H1 (cell line): ENCODE measurements around the gene DNAI1. TPM values are rescaled to one million over a fixed set of nuclear protein-coding genes. Genes with fewer than 3 reads are reported as not detected.

Source experiments
- ASH2L ChIP-seq: fragments of 200-600, 300-600 bp; sonication (generic); IDR thresholded peaks from one replicate; pipeline ENCODE4 v1.7.1; 2017; ENCODE audit warnings: low read length
- BRCA1 ChIP-seq: IDR thresholded peaks from 2 replicates; pipeline ENCODE4 v1.6.1; 2012; ENCODE audit warnings: low read depth, low read length, improper control_type of control experiment
- CBX5 ChIP-seq: fragments of 300-800, 300-1000 bp; sonication (generic); IDR thresholded peaks from 2 replicates; pipeline ENCODE4 v1.7.1; 2016; ENCODE audit warnings: antibody characterized with exemption, low read length, low read depth
- CEBPB ChIP-seq: IDR thresholded peaks from 2 replicates; pipeline ENCODE4 v1.6.1; 2012; ENCODE audit warnings: low read depth, low read length
- EGR1 ChIP-seq: IDR thresholded peaks from 2 replicates; pipeline ENCODE4 v1.6.1; 2011; ENCODE audit warnings: low read depth, low read length, borderline replicate concordance
- EZH2 ChIP-seq: fragments of 200-600 bp; sonication (generic); IDR thresholded peaks from 2 replicates; pipeline ENCODE4 v1.7.1; 2012; ENCODE audit warnings: low read depth, mild to moderate bottlenecking, moderate library complexity, low read length, inconsistent platforms; ENCODE audit not compliant: severe bottlenecking
- JUND ChIP-seq: IDR thresholded peaks from 2 replicates; pipeline ENCODE4 v1.6.1; 2011; ENCODE audit warnings: mild to moderate bottlenecking, improper control_type of control experiment, low read length
- MAFK ChIP-seq: IDR thresholded peaks from 2 replicates; pipeline ENCODE4 v1.6.1; 2012; ENCODE audit warnings: low read depth, mild to moderate bottlenecking, improper control_type of control experiment, low read length
- MAX ChIP-seq: IDR thresholded peaks from 2 replicates; pipeline ENCODE4 v1.6.1; 2012; ENCODE audit warnings: inconsistent platforms
- NANOG ChIP-seq: IDR thresholded peaks from 2 replicates; pipeline ENCODE4 v1.6.1; 2011; ENCODE audit warnings: low read length, low read depth, mild to moderate bottlenecking, inconsistent platforms; ENCODE audit not compliant: insufficient read depth, poor library complexity, severe bottlenecking
- NRF1 ChIP-seq: IDR thresholded peaks from 2 replicates; pipeline ENCODE4 v1.6.1; 2011; ENCODE audit warnings: mild to moderate bottlenecking, low read depth, low read length, improper control_type of control experiment
- PHF8 ChIP-seq: fragments of 200-600 bp; sonication (generic); conservative IDR thresholded peaks from 2 replicates; pipeline ENCODE4 v1.7.1; 2012; ENCODE audit warnings: low read depth, mild to moderate bottlenecking, inconsistent platforms, low read length, moderate library complexity
- POLR2A ChIP-seq, 2 experiments: IDR thresholded peaks; 1 replicate in 1 of 2; 2 replicates in 1 of 2; pipeline ENCODE4 v1.6.1; 2011; ENCODE audit warnings: low read depth in 2 of 2, low read length in 2 of 2, mild to moderate bottlenecking in 2 of 2; ENCODE audit errors: control extremely low read depth in 1 of 2
- RFX5 ChIP-seq: IDR thresholded peaks from 2 replicates; pipeline ENCODE4 v1.6.1; 2011; ENCODE audit warnings: low read depth, low read length, improper control_type of control experiment, borderline replicate concordance
- SIRT6 ChIP-seq: IDR thresholded peaks from one replicate; pipeline ENCODE4 v1.7.1; 2012; ENCODE audit warnings: low read length, inconsistent platforms
- SP2 ChIP-seq: IDR thresholded peaks from 2 replicates; pipeline ENCODE4 v1.6.1; 2012; ENCODE audit warnings: mild to moderate bottlenecking, low read length, inconsistent platforms
- SP4 ChIP-seq: IDR thresholded peaks from 2 replicates; pipeline ENCODE4 v1.6.1; 2012; ENCODE audit warnings: low read length, inconsistent platforms
- TAF1 ChIP-seq: IDR thresholded peaks from 2 replicates; pipeline ENCODE4 v1.6.1; 2011; ENCODE audit warnings: mild to moderate bottlenecking, low read depth, low read length
- TCF12 ChIP-seq: IDR thresholded peaks from 2 replicates; pipeline ENCODE4 v1.6.1; 2011; ENCODE audit warnings: low read depth, mild to moderate bottlenecking, low read length
- TEAD4 ChIP-seq: IDR thresholded peaks from 2 replicates; pipeline ENCODE4 v1.6.1; 2012; ENCODE audit warnings: low read depth, low read length, inconsistent platforms, mixed read lengths
- YY1 ChIP-seq: IDR thresholded peaks from 2 replicates; pipeline ENCODE4 v1.6.1; 2011; ENCODE audit warnings: low read depth, mild to moderate bottlenecking, low read length
- ZNF274 ChIP-seq: IDR thresholded peaks from 2 replicates; pipeline ENCODE4 v1.7.0; 2012; ENCODE audit warnings: low read length, borderline replicate concordance; ENCODE audit errors: extremely low read depth
- polyA plus RNA-seq, 7 experiments: library from polyadenylated mRNA; depleted of rRNA in 3 of 7; stranded (reverse) in 5 of 7; unstranded in 2 of 7; fragments of >200 nt in 5 of 7; fragments of 200-250 nt in 2 of 7; gene quantifications; 1 replicate in 5 of 7; 2 replicates in 1 of 7; 4 replicates in 1 of 7; pipeline versions ENCODE4 v1.2.1 to v1.2.3, GENCODE V29; 2011 to 2013; ENCODE audit warnings: missing spikeins in 2 of 7, mixed read lengths in 2 of 7
- total RNA-seq: library from RNA; stranded (reverse); fragmentation: NEBNext Ultra II Directional; extraction: Animal tissue kit (Norgen Biotek cat#: 25700); gene quantifications from 2 replicates; pipeline ENCODE4 v1.2.1, GENCODE V29; 2021
- TF ChIP-seq, protein P1 (sequence below), 3 experiments: IDR thresholded peaks; 1 replicate in 2 of 3; 2 replicates in 1 of 3; pipeline versions ENCODE4 v1.5.1 to v1.6.1; 2011; ENCODE audit warnings: low read length in 3 of 3, mild to moderate bottlenecking in 3 of 3, inconsistent platforms in 2 of 3, low read depth in 1 of 3, moderate library complexity in 1 of 3; ENCODE audit not compliant: insufficient read depth in 1 of 3; ENCODE audit errors: control extremely low read depth in 1 of 3

The DNAI1 gene
- total and polyA plus RNA-seq, 2 of the 8 experiments (the other 6 are each of a cell fraction or from before 2014, with no cell fraction given): 0.37 to 0.54 TPM

GRCh38 chr9:34458013-34458958 lies at the start of gene DNAI1, which contains the start of gene FAM219A (continued):
- no peak for TF ChIP-seq TCF12
- peak; percentile 53 for TF ChIP-seq NRF1
- no peak for TF ChIP-seq SP2
- TF ChIP-seq MAX: peak; percentile 14; the same call in 1 of the 2 replicates
- TF ChIP-seq EZH2: no peak
- TF ChIP-seq MAFK: peak; percentile 89; the same call in 1 of the 2 replicates
- TF ChIP-seq JUND: no peak
- no peak for TF ChIP-seq YY1
- no peak for TF ChIP-seq BRCA1
- TF ChIP-seq, protein P1, sequence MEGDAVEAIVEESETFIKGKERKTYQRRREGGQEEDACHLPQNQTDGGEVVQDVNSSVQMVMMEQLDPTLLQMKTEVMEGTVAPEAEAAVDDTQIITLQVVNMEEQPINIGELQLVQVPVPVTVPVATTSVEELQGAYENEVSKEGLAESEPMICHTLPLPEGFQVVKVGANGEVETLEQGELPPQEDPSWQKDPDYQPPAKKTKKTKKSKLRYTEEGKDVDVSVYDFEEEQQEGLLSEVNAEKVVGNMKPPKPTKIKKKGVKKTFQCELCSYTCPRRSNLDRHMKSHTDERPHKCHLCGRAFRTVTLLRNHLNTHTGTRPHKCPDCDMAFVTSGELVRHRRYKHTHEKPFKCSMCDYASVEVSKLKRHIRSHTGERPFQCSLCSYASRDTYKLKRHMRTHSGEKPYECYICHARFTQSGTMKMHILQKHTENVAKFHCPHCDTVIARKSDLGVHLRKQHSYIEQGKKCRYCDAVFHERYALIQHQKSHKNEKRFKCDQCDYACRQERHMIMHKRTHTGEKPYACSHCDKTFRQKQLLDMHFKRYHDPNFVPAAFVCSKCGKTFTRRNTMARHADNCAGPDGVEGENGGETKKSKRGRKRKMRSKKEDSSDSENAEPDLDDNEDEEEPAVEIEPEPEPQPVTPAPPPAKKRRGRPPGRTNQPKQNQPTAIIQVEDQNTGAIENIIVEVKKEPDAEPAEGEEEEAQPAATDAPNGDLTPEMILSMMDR (IDR thresholded peaks at IDR 0.05; ENCODE audit: control extremely low read depth in 1 of 3, insufficient read depth in 1 of 3, low read depth in 1 of 3, low read length in 3 of 3): no peak
- TF ChIP-seq POLR2A (IDR thresholded peaks at IDR 0.05; ENCODE audit: control extremely low read depth in 1 of 2, low read depth in 2 of 2, low read length in 2 of 2): peak in 1 of 2 experiments; percentile 67; a peak in 1 of 3 replicates
- TF ChIP-seq PHF8: peak; percentile 44; the same call in 1 of the 2 replicates
- no peak for TF ChIP-seq ZNF274
- TF ChIP-seq SP4: peak; percentile 62; the same call in 1 of the 2 replicates
- no peak for TF ChIP-seq EGR1
- TF ChIP-seq ASH2L: no peak
- TF ChIP-seq SIRT6: no peak
- peak; percentile 72; the same call in 1 of the 2 replicates for TF ChIP-seq TAF1
- no peak for TF ChIP-seq TEAD4
- TF ChIP-seq CBX5: no peak
- TF ChIP-seq RFX5: no peak
- no peak for TF ChIP-seq NANOG
- TF ChIP-seq CEBPB: no peak
